ENCODE data around the gene UNC5CL.
A peak's percentile ranks its signal among the peaks of the same experiment; 100 is the strongest.

The UNC5CL gene

GRCh38 chr6:41063884-41064285 lies 24.9 kb upstream of the UNC5CL start:
- Histone ChIP-seq H3K36me3 (ENCODE audit: control insufficient read depth in 1 of 2, insufficient read depth in 2 of 2, low read depth in 1 of 2, low read length in 2 of 2) (peaks cover 5 to 44% of the 10 kb centered on the region in 2 experiments), H2BK120ac (ENCODE audit: low read depth, low read length) (no peak overlapping the region), H2BK12ac (ENCODE audit: low read length in 2 of 2) (no peak overlapping the region), H3K14ac (ENCODE audit: low read length in 2 of 2) (no peak overlapping the region), H3K27me3 (ENCODE audit: control insufficient read depth in 1 of 2, insufficient read depth in 1 of 2, low read length in 2 of 2) (no peaks in the 10 kb centered on the region), H3K4ac (ENCODE audit: low read depth in 1 of 2, low read length in 2 of 2) (no peak overlapping the region), H3K27ac (ENCODE audit: low read length, poor library complexity, severe bottlenecking) (no peak overlapping the region), H3K4me1 (ENCODE audit: control insufficient read depth, insufficient read depth, low read depth, low read length) (peaks cover 3% of the 10 kb centered on the region), H3K18ac (ENCODE audit: low read depth in 1 of 2, low read length in 2 of 2) (no peak overlapping the region), H3K4me2 (ENCODE audit: low read length, poor library complexity, severe bottlenecking) (no peak overlapping the region), H2AFZ (ENCODE audit: low read depth, low read length) (no peak overlapping the region), H3K79me1 (replicated peaks; ENCODE audit: low read length, poor library complexity, severe bottlenecking) (peaks cover 7% of the 10 kb centered on the region), H4K8ac (ENCODE audit: low read length) (no peak overlapping the region), H3K23ac (ENCODE audit: low read length in 2 of 2) (no peak overlapping the region), H4K91ac (ENCODE audit: low read length) (no peak overlapping the region), H2BK5ac (ENCODE audit: low read depth, low read length, poor library complexity, severe bottlenecking) (no peak overlapping the region), H2AK5ac (ENCODE audit: low read length, severe bottlenecking) (no peak overlapping the region), H3K9me3 (ENCODE audit: control insufficient read depth, low read length) (no peaks in the 10 kb centered on the region), H2BK15ac (ENCODE audit: low read depth, poor library complexity, severe bottlenecking) (no peak overlapping the region), H3K9ac (ENCODE audit: low read length) (no peak overlapping the region), H3K4me3 (ENCODE audit: insufficient read depth in 1 of 2, low read depth in 1 of 2, low read length in 2 of 2) (no peak overlapping the region)
- no peak for DNase-seq
- 94% methylated on average over 2 of the region's 2 CpGs for WGBS

- H2BK15ac ChIP-seq (ENCODE audit: low read depth, poor library complexity, severe bottlenecking): no peak overlapping the region
Measured at GRCh38 chr6:41062056-41062455, 23.0 kb upstream of the UNC5CL start.

GRCh38 chr6:41061196-41061726 lies 22.2 kb upstream of the UNC5CL start:
- H2BK12ac ChIP-seq (ENCODE audit: low read length in 2 of 2): no peak overlapping the region
- H3K23ac ChIP-seq (ENCODE audit: low read length in 2 of 2): no peak overlapping the region
- peaks cover 5 to 24% of the 10 kb centered on the region in 2 experiments for H3K36me3 ChIP-seq (ENCODE audit: control insufficient read depth in 1 of 2, insufficient read depth in 2 of 2, low read depth in 1 of 2, low read length in 2 of 2)
- WGBS: 95% methylated on average over 13 of the region's 13 CpGs
- no peak overlapping the region for H2AK5ac ChIP-seq (ENCODE audit: low read length, severe bottlenecking)
- H3K18ac ChIP-seq (ENCODE audit: low read depth in 1 of 2, low read length in 2 of 2): no peak overlapping the region
- H3K79me1 ChIP-seq (replicated peaks; ENCODE audit: low read length, poor library complexity, severe bottlenecking): peaks cover 6% of the 10 kb centered on the region
- H3K4ac ChIP-seq (ENCODE audit: low read depth in 1 of 2, low read length in 2 of 2): no peak overlapping the region
- H2BK120ac ChIP-seq (ENCODE audit: low read depth, low read length): no peak overlapping the region
- H3K4me1 ChIP-seq (ENCODE audit: control insufficient read depth, insufficient read depth, low read depth, low read length): peaks cover 3% of the 10 kb centered on the region
- no peaks in the 10 kb centered on the region for H3K27me3 ChIP-seq (ENCODE audit: control insufficient read depth in 1 of 2, insufficient read depth in 1 of 2, low read length in 2 of 2)
- no peak overlapping the region for H3K27ac ChIP-seq (ENCODE audit: low read length, poor library complexity, severe bottlenecking)
- no peak overlapping the region for H4K91ac ChIP-seq (ENCODE audit: low read length)
- no peak overlapping the region for H2AFZ ChIP-seq (ENCODE audit: low read depth, low read length)
- no peak overlapping the region for H3K14ac ChIP-seq (ENCODE audit: low read length in 2 of 2)
- no peak overlapping the region for H2BK5ac ChIP-seq (ENCODE audit: low read depth, low read length, poor library complexity, severe bottlenecking)
- DNase-seq: no peak
- no peaks in the 10 kb centered on the region for H3K9me3 ChIP-seq (ENCODE audit: control insufficient read depth, low read length)
- no peak overlapping the region for H2BK15ac ChIP-seq (ENCODE audit: low read depth, poor library complexity, severe bottlenecking)
- no peak overlapping the region for H3K4me2 ChIP-seq (ENCODE audit: low read length, poor library complexity, severe bottlenecking)
- H4K8ac ChIP-seq (ENCODE audit: low read length): no peak overlapping the region
- no peak overlapping the region for H3K9ac ChIP-seq (ENCODE audit: low read length)
- no peak overlapping the region for H3K4me3 ChIP-seq (ENCODE audit: insufficient read depth in 1 of 2, low read depth in 1 of 2, low read length in 2 of 2)

More at GRCh38 chr6:41062056-41062455, 23.0 kb upstream of the UNC5CL start:
- no peaks in the 10 kb centered on the region for H3K9me3 ChIP-seq (ENCODE audit: control insufficient read depth, low read length)
- H3K4ac ChIP-seq (ENCODE audit: low read depth in 1 of 2, low read length in 2 of 2): no peak overlapping the region
- H3K27me3 ChIP-seq (ENCODE audit: control insufficient read depth in 1 of 2, insufficient read depth in 1 of 2, low read length in 2 of 2): no peaks in the 10 kb centered on the region
- H3K36me3 ChIP-seq (ENCODE audit: control insufficient read depth in 1 of 2, insufficient read depth in 2 of 2, low read depth in 1 of 2, low read length in 2 of 2): peaks cover 5 to 26% of the 10 kb centered on the region in 2 experiments
- H3K4me2 ChIP-seq (ENCODE audit: low read length, poor library complexity, severe bottlenecking): no peak overlapping the region
- H3K9ac ChIP-seq (ENCODE audit: low read length): no peak overlapping the region
- H2AK5ac ChIP-seq (ENCODE audit: low read length, severe bottlenecking): no peak overlapping the region
- no peak for DNase-seq
- no peak overlapping the region for H3K23ac ChIP-seq (ENCODE audit: low read length in 2 of 2)
- H3K79me1 ChIP-seq (replicated peaks; ENCODE audit: low read length, poor library complexity, severe bottlenecking): peaks cover 7% of the 10 kb centered on the region
- no peak overlapping the region for H2BK5ac ChIP-seq (ENCODE audit: low read depth, low read length, poor library complexity, severe bottlenecking)
- WGBS: 97% methylated on average over 1 of the region's 1 CpG
- H2BK120ac ChIP-seq (ENCODE audit: low read depth, low read length): no peak overlapping the region
- no peak overlapping the region for H2BK12ac ChIP-seq (ENCODE audit: low read length in 2 of 2)
- no peak overlapping the region for H4K8ac ChIP-seq (ENCODE audit: low read length)
- H4K91ac ChIP-seq (ENCODE audit: low read length): no peak overlapping the region
- no peak overlapping the region for H3K14ac ChIP-seq (ENCODE audit: low read length in 2 of 2)
- H3K4me3 ChIP-seq (ENCODE audit: insufficient read depth in 1 of 2, low read depth in 1 of 2, low read length in 2 of 2): no peak overlapping the region
- H3K4me1 ChIP-seq (ENCODE audit: control insufficient read depth, insufficient read depth, low read depth, low read length): peaks cover 3% of the 10 kb centered on the region
- H3K18ac ChIP-seq (ENCODE audit: low read depth in 1 of 2, low read length in 2 of 2): no peak overlapping the region
- H3K27ac ChIP-seq (ENCODE audit: low read length, poor library complexity, severe bottlenecking): no peak overlapping the region
- H2AFZ ChIP-seq (ENCODE audit: low read depth, low read length): no peak overlapping the region

GRCh38 chr6:41059556-41059955 lies 20.5 kb upstream of the UNC5CL start:
- no peak overlapping the region for H4K8ac ChIP-seq (ENCODE audit: low read length)
- peaks cover 6% of the 10 kb centered on the region for H3K4me1 ChIP-seq (ENCODE audit: control insufficient read depth, insufficient read depth, low read depth, low read length)
- DNase-seq: peak; percentile 46

More at GRCh38 chr6:41059556-41059955, 20.5 kb upstream of the UNC5CL start:
- no peak overlapping the region for H3K4me2 ChIP-seq (ENCODE audit: low read length, poor library complexity, severe bottlenecking)
- no peaks in the 10 kb centered on the region for H3K9me3 ChIP-seq (ENCODE audit: control insufficient read depth, low read length)
- H3K4me3 ChIP-seq (ENCODE audit: insufficient read depth in 1 of 2, low read depth in 1 of 2, low read length in 2 of 2): no peak overlapping the region
- no peak overlapping the region for H3K14ac ChIP-seq (ENCODE audit: low read length in 2 of 2)
- no peak overlapping the region for H2BK120ac ChIP-seq (ENCODE audit: low read depth, low read length)
- H4K91ac ChIP-seq (ENCODE audit: low read length): no peak overlapping the region
- peaks cover 5 to 9% of the 10 kb centered on the region in 2 experiments for H3K36me3 ChIP-seq (ENCODE audit: control insufficient read depth in 1 of 2, insufficient read depth in 2 of 2, low read depth in 1 of 2, low read length in 2 of 2)
- H2BK12ac ChIP-seq (ENCODE audit: low read length in 2 of 2): no peak overlapping the region
- no peak overlapping the region for H2BK5ac ChIP-seq (ENCODE audit: low read depth, low read length, poor library complexity, severe bottlenecking)
- H3K4ac ChIP-seq (ENCODE audit: low read depth in 1 of 2, low read length in 2 of 2): no peak overlapping the region
- H2AK5ac ChIP-seq (ENCODE audit: low read length, severe bottlenecking): no peak overlapping the region
- no peak overlapping the region for H3K18ac ChIP-seq (ENCODE audit: low read depth in 1 of 2, low read length in 2 of 2)
- H2AFZ ChIP-seq (ENCODE audit: low read depth, low read length): no peak overlapping the region
- peaks cover 0 to 2% of the 10 kb centered on the region in 2 experiments for H3K27me3 ChIP-seq (ENCODE audit: control insufficient read depth in 1 of 2, insufficient read depth in 1 of 2, low read length in 2 of 2)
- 73% methylated on average over 1 of the region's 1 CpG for WGBS
- H2BK15ac ChIP-seq (ENCODE audit: low read depth, poor library complexity, severe bottlenecking): no peak overlapping the region
- H3K79me1 ChIP-seq (replicated peaks; ENCODE audit: low read length, poor library complexity, severe bottlenecking): no peaks in the 10 kb centered on the region
- H3K27ac ChIP-seq (ENCODE audit: low read length, poor library complexity, severe bottlenecking): no peak overlapping the region
- no peak overlapping the region for H3K23ac ChIP-seq (ENCODE audit: low read length in 2 of 2)
- no peak overlapping the region for H3K9ac ChIP-seq (ENCODE audit: low read length)

All from mesenchymal stem cell (in vitro differentiated cells and primary cell).